Activated T-cell treated with anti-CD3 and anti-CD28 coated beads, Interleukin-2, amount 50 U/mL, for 1 hour (primary cell): ENCODE data around the gene CMIP.
"Not testable (repeated sequence)": the region's sequence is repeated elsewhere in the genome, so short reads cannot be mapped to it uniquely, and the experiment has no call there.

Experiments used
- DNase-seq: peaks from one replicate; pipeline ENCODE4 v3.0.0-alpha.2; 2020

Gene CMIP

DNA sequence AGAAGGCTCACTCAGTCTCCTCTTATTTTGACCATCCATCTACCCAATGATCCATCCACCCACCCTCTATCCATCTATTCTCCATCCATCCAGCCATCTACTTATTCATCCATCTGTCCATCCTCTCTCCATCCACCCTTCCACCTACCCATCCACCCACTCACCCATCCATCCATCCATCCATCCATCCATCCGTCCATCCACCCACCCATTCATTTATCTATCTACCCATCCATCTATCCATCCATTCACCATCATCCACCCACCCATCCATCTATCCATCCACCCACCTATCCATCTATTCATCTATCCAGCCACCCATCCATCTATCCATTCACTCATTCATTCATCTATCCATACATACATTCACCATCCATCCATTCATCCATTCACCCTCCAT is 288.7 kb downstream of the CMIP start:
- DNase-seq: no peak

DNA sequence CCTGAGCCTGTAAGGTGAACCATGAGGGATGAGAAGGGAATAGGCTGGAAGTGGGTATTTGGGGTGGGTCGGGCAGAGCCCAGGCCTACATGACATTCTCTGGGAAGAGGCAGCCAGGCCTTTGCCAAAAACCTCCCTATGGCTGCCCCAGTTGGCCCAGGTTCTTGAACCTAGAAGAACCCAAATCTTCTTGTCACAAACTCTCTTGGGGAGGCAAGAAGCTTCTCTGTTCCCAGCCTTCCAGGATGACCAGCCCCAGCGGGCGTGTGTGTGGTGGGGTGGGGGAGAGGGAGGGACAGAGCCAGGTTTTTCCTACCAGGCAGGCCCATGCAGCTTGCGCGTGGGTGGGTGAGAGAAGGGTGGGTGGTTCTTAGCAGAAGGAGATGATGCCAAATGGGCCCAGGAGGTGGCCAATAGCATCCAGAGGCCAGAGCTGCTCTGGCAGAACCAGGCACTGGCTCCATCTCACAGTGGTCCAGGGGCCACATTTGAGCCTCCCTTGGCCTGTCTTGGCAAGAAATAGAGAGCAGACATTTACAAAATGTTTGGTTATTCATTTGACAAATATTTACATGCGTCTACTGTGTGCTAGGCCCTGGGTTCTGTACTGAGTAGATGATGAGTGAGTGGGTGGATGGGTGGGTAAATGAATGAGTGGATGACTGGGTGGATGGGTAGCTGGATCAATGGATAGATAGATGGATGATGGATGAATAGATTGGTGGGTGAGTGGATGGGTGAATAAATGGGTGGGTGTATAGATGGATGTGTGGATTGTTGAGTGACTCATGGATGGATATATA is 290.2 kb downstream of the CMIP start:
- DNase-seq: no peak

DNA sequence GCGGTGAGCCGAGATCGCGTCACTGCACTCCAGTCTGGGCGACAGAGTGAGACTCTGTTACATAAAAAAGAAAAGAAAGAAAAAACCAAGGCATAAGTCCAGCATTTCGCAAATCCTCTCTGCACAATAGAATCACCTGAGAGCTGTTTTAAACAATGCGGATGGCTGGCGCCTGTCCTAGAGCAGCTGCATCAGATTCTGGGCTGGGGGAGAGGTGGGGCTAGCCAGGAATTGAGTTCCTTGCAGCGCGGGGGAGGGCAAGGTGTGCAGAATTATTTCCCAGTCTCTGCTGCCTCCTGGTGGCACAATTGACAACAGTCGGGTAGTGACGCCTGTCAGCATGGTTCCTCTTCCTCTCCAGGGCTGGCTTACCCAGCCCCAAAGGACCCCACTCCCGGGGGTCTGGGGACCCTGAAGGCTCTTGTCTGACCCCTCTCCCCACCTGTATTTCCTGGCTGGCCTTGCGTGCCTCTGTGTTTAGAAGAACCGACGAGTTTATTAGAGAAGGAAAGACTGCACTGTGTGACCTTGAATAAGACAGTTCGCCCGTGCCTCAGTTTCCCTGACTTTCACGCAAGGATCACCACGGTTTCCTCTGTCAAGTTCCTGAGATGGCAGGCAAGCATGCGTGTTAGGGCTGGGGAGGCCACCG is 293.4 kb downstream of the CMIP start:
- DNase-seq: peak; percentile 85

DNA sequence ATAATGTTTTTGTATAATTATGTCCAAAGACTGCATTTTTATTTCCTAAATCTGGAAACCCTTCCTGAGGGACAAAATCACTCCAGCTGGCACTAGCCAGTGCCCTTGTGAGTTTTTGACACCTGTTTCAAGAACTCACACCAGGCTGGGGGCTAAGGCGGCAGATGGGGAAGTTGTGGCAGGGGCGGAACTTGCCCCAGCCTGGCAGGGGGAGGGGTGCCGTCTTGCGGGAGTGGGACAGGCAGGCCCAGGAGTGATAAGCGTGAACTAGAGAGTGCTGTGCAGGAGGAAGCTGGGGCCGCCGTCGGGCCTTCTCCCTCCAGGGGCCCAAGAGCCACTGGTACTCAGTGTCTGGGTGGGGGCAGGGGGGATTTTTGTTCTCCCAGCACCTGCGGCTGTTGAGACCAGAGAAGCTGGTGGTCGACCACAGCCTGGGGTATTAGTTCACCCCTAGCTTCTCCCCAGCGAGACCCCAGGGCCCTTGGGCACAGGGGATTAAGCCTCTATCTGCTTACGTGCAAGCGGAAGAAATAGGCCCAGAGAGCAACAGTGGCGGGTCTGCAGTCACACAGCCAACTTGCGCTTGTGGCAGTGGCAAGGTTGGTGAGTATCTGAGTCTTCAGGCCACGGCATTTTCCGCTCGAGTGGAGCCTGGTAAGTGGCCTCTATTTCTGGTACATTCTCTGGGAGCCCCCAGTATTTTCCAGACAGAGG is 294.3 kb downstream of the CMIP start:
- DNase-seq: no peak

DNA sequence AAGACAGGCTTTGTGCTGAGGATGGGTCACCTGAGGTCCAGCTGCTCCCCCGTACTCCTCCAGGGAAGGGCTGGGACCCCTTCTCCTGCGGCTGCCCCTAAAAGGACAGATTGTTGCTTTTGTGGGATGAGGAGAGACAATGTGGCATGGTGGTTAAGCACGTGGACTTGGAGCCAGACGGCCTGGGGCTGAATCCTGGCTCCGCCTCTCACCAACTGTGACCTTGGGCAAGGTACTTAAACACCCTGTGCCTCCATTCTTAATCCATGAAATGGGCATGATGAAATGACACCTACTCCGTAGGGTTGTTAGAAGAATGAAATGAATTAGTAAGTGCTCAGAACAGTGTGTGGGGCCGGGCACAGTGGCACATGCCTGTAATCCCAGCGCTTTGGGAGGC is 294.9 kb downstream of the CMIP start:
- DNase-seq: no peak

DNA sequence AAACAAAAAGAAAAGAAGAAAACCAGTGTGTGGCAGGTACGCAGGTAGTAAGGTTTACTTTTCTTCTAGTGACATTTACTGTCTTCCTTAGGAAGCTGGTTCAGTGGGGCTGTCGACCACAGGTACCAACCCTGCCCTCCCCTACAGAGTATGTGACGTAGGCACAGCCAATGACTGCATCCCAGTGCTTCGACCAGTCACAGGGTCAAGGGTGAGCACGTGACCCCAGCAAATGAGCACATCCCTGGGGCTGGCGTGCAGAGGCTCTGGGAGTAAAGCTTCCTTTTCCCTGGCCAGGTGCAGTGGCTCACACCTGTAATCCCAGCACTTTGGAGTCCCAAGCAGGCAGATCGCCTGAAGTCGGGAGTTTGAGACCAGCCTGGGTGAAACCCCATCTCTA is 295.6 kb downstream of the CMIP start:
- no peak for DNase-seq

DNA sequence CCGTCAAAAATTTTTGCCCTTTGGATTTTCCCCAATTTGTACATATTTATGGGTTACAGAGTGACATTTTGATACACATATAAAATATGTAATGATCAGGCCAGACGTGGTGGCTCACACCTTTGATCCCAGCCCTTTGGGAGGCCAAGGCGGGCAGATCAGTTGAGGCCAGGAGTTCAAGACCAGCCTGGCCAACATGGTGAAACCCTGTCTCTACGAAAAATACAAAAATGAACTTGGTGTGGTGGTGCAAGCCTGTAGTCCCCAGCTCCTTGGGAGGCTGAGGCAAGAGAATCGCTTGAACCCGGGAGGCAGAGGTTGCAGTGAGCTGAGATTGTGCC is 296.8 kb downstream of the CMIP start:
- not testable (repeated sequence) for DNase-seq

DNA sequence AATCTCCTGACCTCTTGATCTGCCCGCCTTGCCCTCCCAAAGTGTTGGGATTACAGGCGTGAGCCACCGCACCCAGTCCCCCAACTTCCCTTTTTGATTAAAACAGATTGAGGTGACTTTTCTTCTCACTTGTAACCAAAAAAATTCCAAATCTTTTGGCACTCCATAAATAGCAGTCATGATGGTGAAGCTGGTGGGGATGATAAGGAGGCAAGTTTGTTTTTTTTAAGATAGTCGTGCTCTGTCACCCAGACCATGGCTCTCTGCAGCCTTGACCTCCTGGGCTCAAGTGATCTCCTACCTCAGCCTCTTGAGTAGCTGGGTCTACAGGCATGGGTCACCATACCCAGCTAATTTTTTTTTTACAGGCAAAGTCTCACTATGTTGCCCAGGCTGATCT is 299.8 kb downstream of the CMIP start:
- DNase-seq: no peak

DNA sequence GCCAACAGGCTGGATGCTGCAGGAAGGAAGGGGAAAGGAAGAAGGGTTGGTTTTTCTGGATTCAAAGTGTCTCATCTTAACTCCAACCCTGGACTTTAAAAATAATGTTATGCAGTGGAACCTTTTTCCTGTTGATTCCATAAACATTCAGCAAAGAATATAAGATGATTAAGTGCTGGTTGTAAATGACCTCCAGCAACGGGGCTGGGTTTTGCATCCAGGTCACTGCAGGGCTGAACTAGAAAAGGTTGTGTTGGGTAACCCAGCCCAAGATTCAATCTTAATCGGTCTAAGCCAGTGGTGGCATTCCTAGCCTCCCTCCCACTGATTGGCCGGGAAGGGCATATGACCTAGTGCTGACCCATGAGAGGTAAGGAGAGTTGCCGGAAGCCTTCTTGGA is 300.3 kb downstream of the CMIP start:
- DNase-seq: no peak

DNA sequence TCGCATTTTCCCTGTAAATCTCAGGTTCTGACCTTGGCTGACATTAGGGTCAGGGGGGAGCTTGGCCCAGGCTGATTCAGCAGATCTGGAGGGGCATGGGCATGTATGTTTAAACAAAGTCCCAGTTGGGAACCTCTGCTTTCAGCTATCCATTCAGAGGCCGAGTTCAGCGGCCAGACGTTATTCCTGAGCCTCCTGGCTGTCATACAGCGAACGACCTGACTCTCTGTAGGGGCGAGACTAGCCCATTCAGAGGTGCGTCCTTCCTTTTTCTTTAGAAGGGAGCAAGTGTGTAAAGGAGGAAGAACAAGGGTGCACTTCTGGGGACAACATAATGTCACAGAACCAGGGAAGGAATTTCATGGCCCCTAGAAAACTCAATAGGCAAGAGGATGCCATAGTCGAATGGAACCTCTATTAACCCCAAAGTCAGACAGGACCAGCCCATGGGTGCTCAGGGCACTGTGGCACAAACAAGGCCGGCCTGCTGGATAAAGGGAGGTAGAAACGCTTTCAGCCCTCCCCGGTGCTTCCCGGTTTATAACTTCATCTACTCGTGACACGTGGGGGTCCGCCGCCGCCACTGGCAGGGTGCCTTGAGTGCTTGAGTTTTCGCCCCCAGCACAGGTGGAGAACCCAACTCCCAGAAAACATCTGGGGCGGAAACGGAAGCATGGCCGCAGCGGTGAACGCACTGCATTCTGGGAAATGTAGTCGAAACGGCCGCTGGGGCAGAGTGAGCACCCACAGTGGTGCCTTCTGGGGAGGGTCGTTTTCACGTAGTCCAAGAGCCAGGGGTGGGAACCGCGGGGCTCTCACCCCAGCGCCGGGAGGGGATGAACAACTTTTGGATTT is 301.3 kb downstream of the CMIP start:
- DNase-seq: peak; percentile 76

DNA sequence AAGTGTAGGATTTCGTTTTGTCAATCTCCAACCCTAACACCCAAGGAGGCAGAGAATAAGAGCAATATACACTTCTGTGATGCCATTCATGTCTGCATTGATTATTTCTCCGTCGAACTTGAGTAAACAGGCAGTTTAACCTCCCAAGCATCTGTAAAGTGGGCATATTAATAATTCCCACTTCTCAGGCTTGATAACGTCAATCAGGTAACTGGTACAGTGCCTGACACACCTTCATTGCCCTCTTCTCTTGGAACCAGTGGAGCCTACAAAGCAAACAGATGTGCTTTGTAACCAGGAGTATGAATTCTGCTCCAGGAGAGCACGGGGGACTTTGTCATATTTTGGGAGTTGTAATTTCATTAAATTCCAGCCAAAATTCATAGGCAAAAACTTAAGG is 302.0 kb downstream of the CMIP start:
- DNase-seq: no peak

DNA sequence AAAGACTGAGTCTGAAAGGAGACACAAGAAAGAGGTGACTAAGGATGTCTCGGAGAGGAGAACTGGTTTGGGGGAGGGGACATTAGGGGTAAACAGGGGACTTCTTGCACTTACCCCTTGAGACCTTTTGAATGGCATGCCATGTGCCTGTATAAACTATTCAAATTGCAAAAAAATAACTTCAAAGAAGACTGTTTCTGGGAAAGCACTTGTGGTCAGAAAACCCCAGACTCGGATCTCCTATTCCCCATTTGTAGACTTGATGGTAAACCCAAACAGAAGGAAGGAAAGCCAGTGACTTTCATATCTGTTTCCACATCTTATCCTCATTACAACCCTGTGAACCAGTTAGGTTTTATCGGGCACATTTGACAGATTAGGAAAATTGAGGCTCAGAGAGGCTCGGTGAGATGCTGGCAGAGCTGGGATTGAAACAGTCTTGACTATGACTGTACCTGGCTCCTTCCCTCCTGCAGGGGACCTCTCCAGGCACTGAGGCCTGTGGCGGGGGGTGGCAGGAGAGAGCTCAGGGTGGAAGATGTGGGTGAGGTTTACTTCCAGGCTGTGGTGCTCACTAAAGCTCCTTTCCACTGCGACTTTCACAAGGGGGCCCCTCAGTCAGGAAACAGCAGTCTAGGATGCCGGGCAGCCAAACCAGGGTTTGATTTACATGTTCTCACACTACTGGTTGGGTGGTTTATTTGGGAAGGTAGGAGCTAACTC is 304.0 kb downstream of the CMIP start:
- no peak for DNase-seq

DNA sequence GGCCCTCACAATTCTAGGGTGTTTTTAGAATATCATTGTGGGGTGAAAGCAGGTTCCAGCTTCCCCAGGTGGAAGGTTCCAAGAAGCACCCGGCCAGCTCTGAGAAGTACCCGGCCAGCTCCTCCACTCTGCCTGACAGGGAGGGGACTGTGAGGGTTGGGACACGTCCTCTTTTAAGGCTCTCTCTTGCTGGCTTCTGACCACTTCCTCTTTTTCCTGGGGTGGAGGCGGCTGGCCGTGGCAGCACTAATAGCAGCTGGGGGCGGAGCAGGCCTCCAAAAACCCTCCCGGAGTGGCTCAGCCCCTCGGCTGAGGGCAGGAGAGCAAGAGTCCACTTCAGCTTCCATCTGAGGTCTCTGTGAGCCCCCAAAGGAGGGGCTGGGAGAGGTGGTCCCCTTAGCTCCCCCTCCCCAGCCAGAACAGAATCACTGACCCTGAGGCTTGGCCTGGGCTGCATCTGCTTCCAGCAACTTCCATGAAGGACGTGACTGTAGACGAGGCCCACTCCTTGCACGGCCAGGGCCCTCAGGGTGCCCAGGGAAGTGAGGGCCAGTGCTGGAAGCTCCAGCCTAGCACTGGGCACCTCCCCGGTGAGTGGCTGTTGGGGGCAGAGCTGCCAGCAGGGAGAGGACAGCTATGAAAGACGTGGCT is 307.7 kb downstream of the CMIP start:
- DNase-seq: no peak

DNA sequence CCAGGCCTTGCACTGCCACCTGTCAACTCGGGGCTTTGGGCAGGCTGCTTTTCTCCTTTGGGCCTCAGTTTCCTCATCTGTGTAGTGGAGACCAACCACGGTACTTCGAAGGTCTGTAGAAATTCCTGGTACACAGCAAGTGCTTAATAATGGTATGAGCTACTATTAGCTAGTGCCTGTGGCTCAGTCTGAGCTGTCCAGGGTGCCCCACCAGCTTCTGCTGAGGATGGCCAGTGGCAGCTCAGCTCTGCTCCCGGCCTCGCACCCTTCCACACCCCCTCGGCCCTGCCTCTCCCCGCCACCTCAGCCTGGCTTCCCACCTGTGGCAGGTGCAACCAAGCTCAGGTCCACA is 308.2 kb downstream of the CMIP start:
- DNase-seq: no peak

DNA sequence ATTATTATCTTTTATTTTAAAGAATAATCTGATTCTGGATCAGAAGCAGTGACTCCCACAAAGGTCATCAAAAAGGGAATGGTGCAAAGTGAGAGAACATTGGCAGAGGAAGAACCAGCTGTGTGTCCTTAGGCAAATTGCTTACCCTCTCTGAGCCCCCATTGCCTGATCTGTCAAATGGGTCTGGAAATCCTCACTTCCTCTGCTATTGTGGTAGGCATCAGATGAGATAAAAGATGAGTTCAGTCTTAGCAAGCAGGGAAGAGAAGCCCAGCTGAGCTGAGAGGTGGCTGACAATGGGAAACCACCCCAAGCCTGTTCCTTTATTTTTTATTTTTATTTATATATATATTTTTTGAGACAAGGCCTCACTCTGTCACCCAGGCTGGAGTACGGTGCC is 310.2 kb downstream of the CMIP start:
- DNase-seq: no peak

DNA sequence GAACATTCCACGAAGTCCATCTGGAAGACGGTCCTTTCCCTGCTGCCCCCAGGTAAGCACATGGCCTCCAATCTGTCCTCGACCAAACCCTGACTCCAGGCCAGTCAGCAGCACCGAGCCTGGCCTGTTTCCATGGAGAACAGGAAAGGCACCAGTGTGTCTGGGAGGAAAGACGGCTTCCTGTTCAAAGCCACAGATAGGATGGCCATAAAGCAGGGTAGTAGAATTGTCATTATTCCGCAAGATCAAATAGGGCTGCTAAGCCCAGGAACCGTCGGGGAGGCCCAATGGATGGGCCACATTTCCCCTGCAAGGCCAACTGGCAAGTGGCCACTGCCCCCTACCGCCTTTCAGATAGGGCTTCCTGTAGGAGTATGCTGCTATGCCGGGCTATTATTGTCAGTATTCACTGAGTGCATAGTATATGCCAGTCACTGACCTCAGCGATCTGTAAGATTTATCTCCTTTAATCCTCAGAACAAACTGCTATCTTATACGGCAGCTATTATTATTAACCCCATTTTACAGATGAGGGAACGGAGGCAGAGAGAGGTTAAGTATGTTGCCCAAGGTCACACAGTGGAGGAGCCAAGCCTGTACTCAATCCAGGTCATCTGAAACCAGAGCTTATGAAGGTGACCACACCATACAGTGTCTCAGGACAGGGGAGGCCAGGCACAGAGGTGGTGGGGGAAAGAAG is 311.5 kb downstream of the CMIP start:
- DNase-seq: no peak

DNA sequence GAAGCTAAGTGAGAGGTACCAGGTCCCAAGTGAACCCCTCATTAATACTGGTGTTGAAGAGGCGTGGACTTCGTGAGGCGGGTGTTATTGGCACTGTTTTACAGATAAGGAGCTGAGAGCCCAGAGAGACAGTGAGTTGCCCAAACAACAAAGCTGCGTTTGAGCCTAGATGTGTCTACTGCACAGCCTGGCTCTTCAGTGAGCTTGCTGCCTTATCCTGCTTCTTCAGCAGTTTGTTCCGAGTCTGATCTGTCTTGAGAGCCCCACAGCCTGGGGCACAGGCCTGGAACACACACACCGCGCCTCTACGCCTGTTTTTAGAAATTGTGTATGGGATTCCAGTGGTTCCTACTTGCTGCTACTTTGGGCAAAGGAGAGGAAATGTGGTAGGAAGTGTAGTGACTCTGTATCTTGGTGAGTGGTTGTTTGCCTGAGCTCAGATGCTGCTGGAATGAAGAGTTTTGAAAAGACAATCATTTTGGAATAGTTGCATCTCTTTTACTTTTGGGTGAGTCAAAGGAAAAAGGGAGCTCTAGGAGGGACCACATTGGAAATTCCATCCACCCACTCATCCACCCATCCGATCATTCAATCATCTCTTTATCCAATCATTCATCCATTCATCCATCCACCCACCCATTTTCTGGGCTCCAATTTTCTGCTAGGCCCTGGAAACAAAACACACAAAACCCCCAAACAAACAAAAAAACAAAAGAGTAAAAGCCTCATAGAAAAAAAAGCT is 312.2 kb downstream of the CMIP start:
- DNase-seq: no peak

DNA sequence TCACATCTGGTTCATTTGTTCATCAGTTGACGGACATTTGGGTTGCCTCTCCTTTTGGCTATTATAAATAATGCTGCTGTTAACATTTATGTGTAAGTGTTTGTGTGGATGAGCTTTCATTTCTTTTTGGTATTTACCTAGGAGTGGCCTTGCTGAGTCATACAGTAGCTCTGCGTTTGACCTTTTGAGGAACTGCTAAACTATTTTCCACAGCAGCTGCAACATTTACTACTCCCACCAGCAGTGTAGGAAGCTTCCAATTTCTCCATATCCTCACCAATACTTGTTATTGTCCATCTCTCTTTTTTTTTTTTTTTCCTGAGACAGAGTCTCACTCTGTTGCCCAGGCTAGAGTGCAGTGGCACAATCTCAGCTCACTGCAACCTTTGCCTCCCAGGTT is 313.8 kb downstream of the CMIP start:
- no peak for DNase-seq
